DMS79 treated with DMSO at 0.1 percent for 48 hours (cell line): ENCODE results near the gene SMARCD3.

Experiments
- DNase-seq: peaks from one replicate; lab custom pipeline; 2025; lab: John Stamatoyannopoulos, UW

The SMARCD3 gene

DNA sequence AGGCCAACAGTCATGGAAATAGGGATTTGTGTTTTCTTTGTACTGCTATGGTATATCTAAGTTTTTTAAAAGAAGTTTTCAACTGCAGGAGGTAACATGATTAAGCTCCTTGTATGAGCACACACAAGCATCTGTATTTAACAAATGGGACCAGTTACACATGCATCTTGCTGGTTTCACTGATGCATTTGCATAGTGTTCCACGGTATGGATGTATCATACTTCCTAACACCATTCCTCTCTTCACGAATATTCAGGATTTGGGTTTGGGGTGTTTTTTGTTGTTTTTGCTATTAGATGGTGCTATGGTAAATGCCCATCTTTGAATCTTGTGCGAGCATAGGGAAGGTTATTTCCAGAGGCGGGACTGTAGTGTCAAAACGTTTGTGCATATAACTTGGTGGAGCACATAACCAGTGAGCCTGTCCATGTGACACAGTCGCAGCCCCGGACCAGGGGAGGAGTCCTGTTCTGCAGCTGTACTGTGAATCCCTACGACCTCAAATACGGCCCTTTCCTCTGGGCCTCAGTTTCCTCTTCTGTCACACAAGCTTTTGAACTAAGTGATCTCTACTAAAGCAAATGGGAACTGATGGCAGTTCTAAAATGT is 40.1 kb downstream of the SMARCD3 start:
- DNase-seq: no peak

DNA sequence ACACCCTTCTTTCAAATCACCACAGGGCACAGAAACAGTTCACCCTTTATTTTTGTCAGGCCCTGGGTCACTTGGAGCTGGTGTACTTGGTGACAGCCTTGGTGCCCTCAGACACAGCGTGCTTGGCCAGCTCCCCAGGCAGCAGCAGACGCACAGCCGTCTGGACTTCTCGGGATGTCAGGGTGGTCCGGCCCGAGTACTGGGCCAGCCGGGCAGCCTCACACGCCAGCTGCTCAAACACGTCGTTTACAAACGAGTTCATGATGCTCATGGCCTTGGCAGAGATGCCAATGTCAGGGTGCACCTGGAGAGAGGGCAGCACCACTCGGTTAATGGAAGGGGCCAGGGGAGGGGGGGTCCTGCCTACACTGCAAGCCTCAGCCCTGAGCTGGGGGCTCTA is 40.7 kb downstream of the SMARCD3 start:
- DNase-seq: no peak

DNA sequence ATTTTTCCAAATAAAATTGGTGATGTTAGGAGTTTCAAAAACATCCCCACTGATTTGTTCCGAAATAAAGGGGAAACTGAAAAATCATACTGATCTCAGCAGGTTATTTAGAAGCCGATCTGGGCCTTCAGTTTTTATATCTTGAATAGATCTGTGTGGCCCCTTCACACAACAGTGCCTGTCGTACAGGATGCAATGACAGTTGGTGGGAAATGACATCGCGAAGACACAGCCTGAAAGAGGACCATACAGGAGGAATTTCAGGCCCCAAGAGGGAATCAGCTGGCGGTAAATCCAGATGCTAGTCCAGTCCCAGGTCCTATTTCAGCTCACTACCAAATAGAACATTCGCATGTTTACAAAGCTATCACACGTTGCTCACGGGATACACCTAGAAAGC is 41.2 kb downstream of the SMARCD3 start:
- no peak for DNase-seq

DNA sequence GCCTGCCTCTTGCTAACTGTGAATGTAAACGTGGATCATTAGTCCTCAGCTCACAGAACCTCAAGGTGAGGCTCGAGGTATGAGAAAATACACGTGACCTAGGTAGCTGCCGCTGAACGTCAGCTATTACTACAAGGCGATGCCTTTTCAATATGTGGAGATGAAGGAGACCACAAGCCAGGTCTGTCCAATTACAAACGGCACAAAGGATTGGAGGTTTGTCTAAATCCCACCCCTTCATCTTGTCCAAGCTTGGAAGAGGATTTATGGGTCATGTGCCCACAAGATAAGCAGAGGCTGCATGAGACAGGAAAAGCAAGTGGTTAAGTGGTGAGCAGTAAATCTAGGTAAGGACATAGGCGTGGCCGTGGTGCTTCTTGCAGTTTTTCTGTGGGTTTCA is 41.6 kb downstream of the SMARCD3 start:
- no peak for DNase-seq

DNA sequence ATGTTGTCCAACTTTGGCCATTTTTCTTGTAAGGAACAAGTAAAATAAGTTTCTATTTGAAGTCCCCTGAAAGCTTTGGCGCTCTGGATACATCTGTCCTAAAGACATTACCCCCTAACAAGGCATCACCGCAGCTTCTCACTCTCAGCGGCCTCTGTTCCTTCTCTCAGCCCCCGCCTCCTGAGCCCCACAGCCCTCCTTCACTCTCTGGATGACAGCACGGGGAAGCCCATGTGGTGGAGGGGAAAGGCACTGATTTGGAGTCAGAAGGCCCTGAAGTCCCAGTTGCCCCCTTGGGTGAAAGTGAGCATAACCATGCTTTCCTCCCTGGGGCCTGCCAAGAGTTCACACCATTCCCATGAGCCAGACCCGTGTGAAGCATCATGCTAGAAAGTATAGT is 42.8 kb downstream of the SMARCD3 start:
- no peak for DNase-seq

DNA sequence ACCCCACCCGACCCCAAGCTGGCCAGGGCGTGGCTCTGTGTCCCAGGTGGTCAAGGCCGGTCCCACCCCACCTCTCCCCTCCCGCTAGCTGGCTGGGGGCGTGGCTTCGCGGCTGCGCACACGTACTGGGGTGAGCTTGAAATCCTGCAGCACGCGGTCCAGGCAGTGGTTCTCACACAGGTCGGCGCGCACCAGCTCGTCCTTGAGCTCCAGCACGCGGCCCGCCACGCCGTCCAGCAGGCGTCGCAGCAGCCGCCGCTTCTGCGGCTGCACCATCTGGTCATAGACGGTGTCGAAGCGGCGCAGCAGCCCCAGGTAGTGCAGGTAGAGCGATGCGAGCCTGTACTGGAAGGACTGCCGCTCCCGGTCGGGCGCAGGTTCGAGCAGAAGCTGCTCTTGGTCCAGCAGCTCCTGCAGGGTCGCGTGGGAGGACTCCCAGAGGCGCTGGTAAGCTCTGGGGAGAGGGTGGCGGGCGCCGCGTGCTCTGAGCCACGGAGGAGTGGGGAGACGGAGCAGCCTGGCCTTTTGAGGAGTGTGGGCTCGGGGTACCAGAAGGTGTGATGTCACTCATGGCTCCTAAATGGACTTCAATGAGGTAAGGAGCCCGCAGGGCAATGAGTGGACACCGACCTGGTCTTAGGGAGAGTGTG is 44.0 kb downstream of the SMARCD3 start:
- no peak for DNase-seq

DNA sequence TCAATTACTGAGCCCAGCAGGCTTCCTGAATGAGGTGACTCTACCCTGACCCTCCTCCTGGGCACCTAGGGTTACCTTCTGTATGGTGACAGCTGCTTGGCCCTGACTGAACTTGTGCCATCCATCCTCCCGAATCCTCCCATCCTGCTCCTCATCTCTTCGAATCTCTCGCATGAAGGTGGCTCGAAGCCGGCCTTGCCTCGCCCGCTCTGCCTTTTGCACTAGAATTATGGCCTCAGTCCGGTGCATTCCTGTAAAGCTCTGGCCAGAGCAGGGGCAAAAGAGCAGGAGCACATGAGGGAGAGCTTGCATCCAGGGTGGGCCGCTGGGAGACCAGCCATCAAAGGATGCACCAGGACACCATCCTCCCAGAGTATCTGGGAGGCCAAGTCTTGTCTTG is 45.7 kb downstream of the SMARCD3 start:
- DNase-seq: no peak

DNA sequence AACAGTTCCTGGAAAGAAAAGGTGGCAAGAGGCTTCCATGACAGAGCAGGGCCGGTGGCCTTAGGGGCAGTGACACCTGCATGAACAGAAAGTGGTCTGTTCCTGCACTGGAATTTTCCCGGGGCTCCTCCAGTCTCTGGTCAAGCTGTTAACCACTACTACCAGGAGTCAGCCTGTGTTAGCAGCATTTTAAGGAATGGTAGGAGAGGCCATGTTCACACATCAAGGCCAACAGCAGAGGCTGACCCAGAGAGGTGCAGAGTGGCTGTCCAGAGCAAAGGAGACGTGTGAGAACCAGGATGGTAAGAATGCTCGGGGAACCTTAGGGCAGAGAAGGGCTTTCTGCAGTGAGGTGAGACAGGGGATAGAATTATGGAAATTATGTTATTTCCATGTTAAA is 46.7 kb downstream of the SMARCD3 start:
- no peak for DNase-seq

DNA sequence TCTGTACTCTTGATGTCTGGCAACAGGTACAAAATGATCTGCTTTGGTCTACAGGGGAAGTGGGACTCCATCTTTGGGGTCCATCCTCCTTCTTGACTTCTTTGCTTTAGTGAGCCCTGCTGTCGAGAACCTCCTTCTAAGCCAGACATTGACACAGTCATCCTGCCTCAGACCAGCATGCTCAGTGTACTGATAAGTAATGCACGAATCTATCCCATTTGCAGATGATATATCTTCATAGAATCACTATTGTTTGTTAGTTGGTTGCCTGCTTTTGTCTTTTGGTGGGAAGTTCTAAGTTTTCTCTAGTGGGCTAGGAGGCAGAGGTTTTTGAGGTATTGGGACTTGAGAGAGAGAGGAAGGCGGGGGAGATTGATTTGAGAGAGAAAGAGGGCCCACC is 47.1 kb downstream of the SMARCD3 start:
- DNase-seq: no peak

DNA sequence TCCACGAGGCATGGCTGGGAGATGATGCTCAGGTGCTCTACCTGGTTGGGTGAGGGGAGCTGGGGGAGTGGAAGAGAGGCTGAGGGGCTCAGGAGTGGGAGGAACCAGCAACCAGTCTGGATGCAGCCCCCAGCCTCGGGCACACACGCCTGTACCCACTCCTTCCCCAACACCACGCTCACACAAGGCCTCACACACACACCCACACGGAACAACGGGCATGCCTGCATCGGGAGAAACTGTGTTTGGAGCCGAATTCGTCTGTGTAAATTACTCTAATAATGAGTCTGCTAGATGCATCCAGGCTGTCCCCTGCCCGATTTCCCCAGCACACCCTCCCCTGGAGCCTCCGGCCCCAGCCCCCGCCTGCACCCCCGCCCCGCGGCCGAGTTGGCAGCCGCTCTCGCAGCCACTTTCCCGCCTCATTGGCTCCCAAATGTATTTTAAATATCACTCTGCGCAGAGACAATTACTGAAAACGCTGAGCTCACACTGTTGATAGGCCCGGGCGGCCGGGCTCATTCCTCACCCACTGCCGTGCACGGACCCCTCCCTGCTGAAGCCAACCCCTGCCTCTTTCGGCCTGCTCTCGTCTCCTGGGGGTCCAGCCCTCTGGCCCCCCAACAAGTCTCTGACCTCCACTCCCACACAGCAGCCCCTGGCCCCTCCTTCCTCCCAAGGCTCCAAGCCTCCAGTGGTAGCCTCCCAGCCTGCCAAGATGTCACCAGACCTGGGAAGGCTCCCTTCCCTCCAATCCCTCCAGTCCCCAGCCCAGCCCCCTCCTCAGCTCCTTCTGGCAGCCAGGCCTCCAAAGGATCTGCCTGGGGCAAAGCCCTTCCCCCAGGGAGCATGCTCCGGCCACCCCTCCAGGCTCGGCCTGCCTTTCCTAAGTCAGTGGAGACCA is 49.3 kb downstream of the SMARCD3 start:
- DNase-seq: peak; percentile 42

DNA sequence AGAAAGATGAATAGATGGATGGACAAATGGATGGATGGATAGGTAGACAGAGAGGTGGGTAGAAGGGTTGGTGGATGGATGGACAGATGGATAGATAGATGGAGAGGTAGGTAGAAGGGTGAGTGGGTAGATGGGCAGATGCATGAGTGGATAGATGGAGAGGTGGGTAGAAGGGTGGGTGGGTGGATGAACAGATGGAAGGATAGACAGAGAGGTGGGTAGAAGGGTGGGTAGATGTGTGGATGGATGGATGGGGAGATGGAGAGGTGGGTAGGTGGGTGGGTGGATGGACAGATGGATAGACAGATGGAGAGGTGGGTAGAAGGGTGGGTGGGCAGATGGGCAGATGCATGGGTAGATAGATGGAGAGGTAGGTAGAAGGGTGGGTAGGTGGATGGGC is 50.6 kb downstream of the SMARCD3 start:
- DNase-seq: no peak

DNA sequence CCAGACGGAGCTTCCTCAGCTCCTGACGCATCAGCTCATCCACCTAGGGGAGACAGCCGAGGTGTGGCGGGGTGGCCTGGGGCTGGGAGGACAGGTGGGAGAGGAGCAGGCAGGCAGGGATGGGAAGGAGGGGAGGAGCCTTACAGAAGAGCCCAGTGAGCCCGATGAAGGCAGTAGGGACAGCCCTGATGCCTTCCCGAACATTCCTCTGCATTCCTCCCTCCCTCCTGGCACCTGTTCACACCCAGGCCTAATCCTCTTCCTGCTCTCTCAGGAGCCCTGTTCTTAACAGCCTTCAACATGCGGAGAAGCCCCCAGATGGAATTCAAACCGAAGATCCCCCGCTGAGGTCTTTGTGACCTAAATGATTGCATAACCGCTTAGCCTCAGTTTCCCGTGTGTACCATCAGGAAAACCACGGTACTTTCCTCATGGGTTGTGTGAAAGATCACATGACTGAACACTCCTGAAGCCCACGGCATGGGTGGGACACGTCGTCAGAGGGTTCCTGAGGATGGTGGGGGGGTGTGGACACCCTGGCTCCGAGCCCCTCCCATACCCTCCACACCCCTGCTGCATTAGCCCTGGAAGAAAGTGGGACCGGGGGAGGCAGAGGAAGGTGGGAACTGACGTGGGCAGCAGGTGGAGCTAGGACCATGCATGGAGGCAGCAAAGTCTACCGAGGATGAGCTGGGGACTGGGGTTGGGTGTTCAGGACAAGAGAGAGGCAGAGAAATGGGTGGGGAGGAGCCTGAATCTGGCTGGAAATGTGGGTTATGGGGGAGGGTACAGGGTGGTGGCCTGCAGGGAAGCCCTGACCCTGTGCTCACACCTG is 52.7 kb downstream of the SMARCD3 start:
- no peak for DNase-seq

DNA sequence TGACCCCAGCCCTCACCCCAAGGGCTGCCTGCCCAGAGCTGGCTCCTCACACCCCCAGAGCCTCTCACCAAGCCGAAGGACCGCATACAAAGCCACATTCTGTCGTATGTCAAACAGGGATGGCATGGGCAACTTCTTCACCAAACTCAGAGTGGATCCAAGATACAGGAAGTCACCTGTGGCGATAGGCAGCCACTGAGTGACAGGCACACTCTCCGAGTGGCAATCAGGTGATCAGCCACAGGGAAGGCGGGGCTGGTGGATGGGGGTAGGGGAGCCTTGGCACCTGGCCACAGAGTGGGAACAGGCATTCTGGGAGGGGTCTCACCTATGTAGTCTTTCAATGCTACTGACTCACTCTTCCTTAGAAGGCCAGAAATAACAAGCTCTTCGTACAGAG is 54.3 kb downstream of the SMARCD3 start:
- no peak for DNase-seq

DNA sequence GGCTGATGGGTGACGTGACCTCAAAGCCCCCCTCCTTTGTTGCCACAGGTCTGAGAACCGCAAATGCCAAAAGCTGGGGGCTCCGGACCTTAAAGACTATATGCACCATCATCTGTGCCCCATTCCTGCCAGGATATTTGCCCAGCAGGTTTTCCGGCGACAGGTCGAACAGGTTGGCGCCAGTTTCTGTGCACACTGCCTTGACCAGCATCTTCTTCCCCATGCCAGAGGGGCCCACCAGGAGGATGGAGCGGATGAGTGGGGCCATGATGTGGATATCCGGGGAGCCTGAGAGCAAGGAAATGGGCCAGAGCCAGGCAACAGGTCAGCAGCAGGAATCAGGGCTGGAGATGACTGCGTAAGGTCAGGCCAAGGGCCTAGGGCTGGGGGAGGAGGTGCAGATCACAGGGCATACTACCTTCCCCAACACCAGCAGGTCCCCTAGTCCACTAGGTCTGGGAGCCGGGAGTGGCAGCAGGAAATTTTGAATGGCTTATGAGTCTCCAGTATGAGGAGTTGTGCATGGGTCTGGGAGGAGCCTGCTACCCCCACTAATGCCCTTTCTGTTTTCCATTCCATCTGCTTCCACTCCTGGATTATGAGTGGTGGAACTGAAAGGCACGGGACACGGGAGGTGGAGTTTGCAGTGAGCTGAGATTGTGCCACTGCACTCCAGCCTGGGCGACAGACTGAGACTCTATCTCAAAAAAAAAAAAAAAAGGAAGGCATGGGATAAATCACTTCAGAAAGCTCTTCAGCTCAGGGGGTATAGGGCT is 55.1 kb downstream of the SMARCD3 start:
- no peak for DNase-seq

DNA sequence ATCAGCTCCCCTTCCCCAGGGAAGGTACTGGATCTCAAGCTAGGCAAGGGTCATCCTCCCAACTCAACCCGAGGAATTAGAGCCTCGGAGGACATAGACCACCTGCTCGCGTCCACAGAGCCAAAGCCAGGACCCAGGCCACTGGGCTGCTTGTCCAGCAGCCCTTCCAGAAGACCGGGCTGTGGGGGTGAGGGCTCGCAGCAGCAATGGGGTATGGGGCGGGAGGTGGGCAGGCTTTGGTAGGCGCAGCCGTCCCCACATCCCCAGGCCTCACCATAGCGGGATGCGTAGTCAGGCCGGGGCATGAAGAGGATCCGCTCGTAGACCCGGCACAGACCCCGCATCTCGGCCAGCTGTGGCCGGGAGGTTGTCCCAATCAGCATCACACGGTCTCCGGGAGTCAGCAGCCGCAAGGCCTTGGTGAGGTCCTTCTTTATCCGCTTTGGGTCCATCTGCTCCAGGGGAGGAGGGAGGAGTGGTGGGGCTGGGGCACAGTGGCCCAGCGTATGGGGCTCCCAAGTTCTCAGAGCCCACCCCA is 56.4 kb downstream of the SMARCD3 start:
- no peak for DNase-seq

DNA sequence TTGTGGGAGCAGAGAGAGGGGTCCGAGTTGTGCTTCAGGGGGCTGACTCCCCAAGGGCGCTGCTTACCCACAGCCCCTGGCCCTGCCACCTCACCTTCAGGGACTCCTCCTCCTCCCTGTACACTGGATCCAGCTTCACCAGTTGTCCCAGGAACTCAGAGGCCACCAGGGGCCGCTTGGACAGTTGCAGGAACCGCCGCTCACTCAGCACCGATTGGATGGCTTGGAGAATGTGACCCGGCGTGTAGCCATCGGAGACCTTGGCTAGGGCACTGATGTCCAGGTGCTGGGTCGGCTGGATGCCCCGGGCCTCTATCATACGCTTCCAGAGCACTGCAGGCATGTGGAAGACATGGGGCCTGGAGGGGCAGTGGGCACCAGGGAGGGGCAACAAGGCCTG is 57.0 kb downstream of the SMARCD3 start:
- DNase-seq: no peak

DNA sequence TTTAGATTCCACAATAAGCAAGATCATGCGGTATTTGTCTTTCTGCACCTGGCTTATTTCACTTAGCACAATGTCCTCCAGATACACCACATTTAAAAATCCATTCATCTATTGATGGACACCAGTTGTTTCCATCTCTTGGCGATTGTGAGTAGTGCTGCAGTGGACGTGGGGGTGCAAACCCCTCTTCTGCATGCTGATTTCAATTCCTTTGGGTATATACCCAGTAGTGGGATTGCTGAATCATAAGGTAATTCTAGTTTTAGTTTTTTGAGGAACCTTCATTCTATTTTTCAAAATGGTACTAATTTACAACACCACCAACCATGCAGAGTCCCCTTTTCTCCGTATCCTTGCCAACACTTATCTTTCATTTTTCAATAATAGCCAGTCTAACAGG is 59.5 kb downstream of the SMARCD3 start:
- no peak for DNase-seq
